Mammary epithelial cell (primary cell): Measurements from ENCODE around the gene CCRL2.

Source experiments
- CTCF ChIP-seq, 2 donors: IDR thresholded peaks in 1 of 2; conservative IDR thresholded peaks in 1 of 2; 2 replicates each; pipeline ENCODE4 v1.5.1; 2011 to 2012; ENCODE audit warnings: inconsistent platforms in 2 of 2, low read length in 2 of 2, mild to moderate bottlenecking in 2 of 2, control low read depth in 1 of 2, low read depth in 1 of 2; ENCODE audit not compliant: insufficient read depth in 1 of 2; ENCODE audit errors: extremely low read depth in 1 of 2
- EZH2 ChIP-seq: IDR thresholded peaks from 2 replicates; pipeline ENCODE4 v1.6.1; 2012; ENCODE audit warnings: low read length, inconsistent platforms, borderline replicate concordance

- TF ChIP-seq CTCF (conservative IDR thresholded peaks at IDR 0.05 in 1 of 2, IDR thresholded peaks at IDR 0.05 in 1 of 2; ENCODE audit: extremely low read depth in 1 of 2, insufficient read depth in 1 of 2, low read depth in 1 of 2, low read length in 2 of 2) = no peak
- no peak for TF ChIP-seq EZH2
Measured at GRCh38 chr3:46397111-46397510, 9.9 kb upstream of the CCRL2 start.
